ENCODE measurements around the gene IGF2BP2. TPM values are rescaled to one million over a fixed set of nuclear protein-coding genes. Genes with fewer than 3 reads are reported as not detected.

Gene IGF2BP2
- total and polyA plus RNA-seq, 10 donors, result 1.1 to 21.1 (median 12.0) TPM

GRCh38 chr3:185763347-185764005, 61.4 kb downstream of the IGF2BP2 start:
- no peak for DNase-seq
- WGBS, 5 donors, result 30 to 37% (median 33%) methylated on average over 4 of the region's 4 CpGs
- Histone ChIP-seq H3K4me3 (no peak overlapping the region), H3K9me3 (no peaks in the 10 kb centered on the region), H3K36me3 (no peaks in the 10 kb centered on the region), H3K27me3 (replicated peaks in 1 of 7) (peaks cover 0 to 5% (median 0%) of the 10 kb centered on the region in 7 donors), H3K4me1 (peaks cover 0 to 41% (median 15%) of the 10 kb centered on the region in 6 donors), H3K27ac (no peak overlapping the region)
- intact Hi-C loops (cut with DNase I; ENCODE audit: low total_unique reads), result no loop called here
- TF ChIP-seq POLR2A (IDR thresholded peaks at IDR 0.05), result no peak
- TF ChIP-seq CTCF (IDR thresholded peaks at IDR 0.05 in 8 of 11, conservative IDR thresholded peaks at IDR 0.05 in 3 of 11), result no peak
- no peak for TF ChIP-seq POLR2AphosphoS5 (IDR thresholded peaks at IDR 0.05)

DNA sequence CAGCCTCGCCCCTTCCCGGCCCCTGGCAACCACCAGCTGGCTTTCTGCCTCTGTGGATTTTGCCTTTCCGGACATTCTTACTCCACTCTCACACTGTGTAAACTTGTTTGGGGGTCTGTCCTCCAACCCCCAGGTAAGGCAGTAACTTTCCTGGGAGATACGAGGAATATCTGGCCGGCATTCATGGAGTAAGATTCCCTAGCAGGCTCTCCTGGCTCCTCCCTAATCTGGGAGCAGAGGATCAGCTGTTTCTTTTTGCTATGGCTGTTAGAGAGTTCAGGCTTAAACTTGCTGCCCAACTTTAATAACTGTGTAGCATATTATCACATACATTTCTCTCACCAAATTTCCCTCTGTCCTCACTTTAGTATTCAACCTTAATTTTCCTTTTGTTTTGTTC, 64.3 kb downstream of the IGF2BP2 start:
- intact Hi-C loops (cut with DNase I; ENCODE audit: low total_unique reads), result no loop called here
- Histone ChIP-seq H3K4me1 (peaks cover 0 to 22% (median 11%) of the 10 kb centered on the region in 6 donors), H3K36me3 (no peaks in the 10 kb centered on the region), H3K27me3 (replicated peaks in 1 of 7) (peaks cover 0 to 5% (median 0%) of the 10 kb centered on the region in 7 donors), H3K9me3 (peaks cover 0 to 4% (median under 1%) of the 10 kb centered on the region in 8 donors), H3K4me3 (no peak overlapping the region), H3K27ac (no peak overlapping the region)
- TF ChIP-seq POLR2A (IDR thresholded peaks at IDR 0.05) (no peak), POLR2AphosphoS5 (IDR thresholded peaks at IDR 0.05) (no peak), CTCF (IDR thresholded peaks at IDR 0.05 in 8 of 11, conservative IDR thresholded peaks at IDR 0.05 in 3 of 11) (no peak)
- WGBS, 5 donors, result 39 to 66% (median 54%) methylated on average over 5 of the region's 5 CpGs
- no peak for DNase-seq

DNA sequence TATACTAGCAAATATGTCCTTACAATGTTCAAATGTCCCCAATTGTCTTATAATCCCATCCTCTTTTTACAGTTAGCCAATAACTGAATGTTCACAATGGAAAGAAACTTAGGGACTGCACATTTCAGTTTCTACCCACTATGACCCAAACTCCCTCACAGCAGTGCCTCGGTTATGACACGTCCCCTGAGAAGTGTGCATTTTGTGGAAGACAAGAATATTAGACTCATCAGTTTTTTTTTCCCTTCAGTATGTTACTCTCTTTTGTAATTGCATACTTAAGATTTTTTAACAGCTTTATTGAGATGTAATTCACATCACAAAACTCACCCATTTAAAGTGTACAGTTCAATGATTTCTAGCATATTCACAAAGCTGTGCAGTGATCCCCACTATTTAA, 64.8 kb downstream of the IGF2BP2 start:
- no peak overlapping the region for H3K27ac ChIP-seq
- H3K36me3 ChIP-seq, result no peaks in the 10 kb centered on the region
- no peak overlapping the region for H3K4me3 ChIP-seq
- TF ChIP-seq CTCF (IDR thresholded peaks at IDR 0.05 in 8 of 11, conservative IDR thresholded peaks at IDR 0.05 in 3 of 11), result no peak
- no peak for TF ChIP-seq POLR2A (IDR thresholded peaks at IDR 0.05)
- TF ChIP-seq POLR2AphosphoS5 (IDR thresholded peaks at IDR 0.05), result no peak
- 49 to 79% (median 56%) methylated on average over 2 of the region's 2 CpGs for WGBS, 5 donors
- H3K9me3 ChIP-seq, result peaks cover 0 to 8% (median 4%) of the 10 kb centered on the region in 8 donors
- H3K4me1 ChIP-seq, result peaks cover 0 to 21% (median 11%) of the 10 kb centered on the region in 6 donors
- intact Hi-C loops (cut with DNase I; ENCODE audit: low total_unique reads), result no loop called here
- no peak for DNase-seq
- H3K27me3 ChIP-seq (replicated peaks in 1 of 7), result peaks cover 0 to 5% (median 0%) of the 10 kb centered on the region in 7 donors

- peaks cover 0 to 14% (median 10%) of the 10 kb centered on the region in 8 donors for H3K9me3 ChIP-seq
- H3K27me3 ChIP-seq (replicated peaks in 1 of 7), result peaks cover 0 to 5% (median 0%) of the 10 kb centered on the region in 7 donors
- intact Hi-C loops (cut with DNase I; ENCODE audit: low total_unique reads), result no loop called here
- H3K4me3 ChIP-seq, result no peak overlapping the region
- no peaks in the 10 kb centered on the region for H3K36me3 ChIP-seq
- H3K27ac ChIP-seq, result no peak overlapping the region
- TF ChIP-seq CTCF (IDR thresholded peaks at IDR 0.05 in 8 of 11, conservative IDR thresholded peaks at IDR 0.05 in 3 of 11) (no peak), POLR2AphosphoS5 (IDR thresholded peaks at IDR 0.05) (no peak)
- WGBS, 5 donors, result 89 to 96% (median 94%) methylated on average over 6 of the region's 6 CpGs
- no peak for DNase-seq
- H3K4me1 ChIP-seq, result peaks cover 0 to 15% (median 9%) of the 10 kb centered on the region in 6 donors
Measured at GRCh38 chr3:185759512-185759911, 65.3 kb downstream of the IGF2BP2 start.
